Spleen (tissue), 11 donors: ENCODE data around the gene HPS4. TPM values are rescaled to one million over a fixed set of nuclear protein-coding genes. Genes with fewer than 3 reads are reported as not detected.

Experiments used
- DNase-seq: peaks from one replicate; pipeline ENCODE4 v3.0.0-alpha.2; 2020
- H3K27ac ChIP-seq, 8 donors: fragments of 200-600 bp; sonication (generic) in 7 of 8; 1 replicate in 4 of 8; 2 replicates in 4 of 8; pipeline versions ENCODE4 v1.5.0 to v1.8.0; 2016 to 2021; ENCODE audit warnings: inconsistent platforms in 4 of 8, mild to moderate bottlenecking in 4 of 8, moderate library complexity in 1 of 8
- H3K27me3 ChIP-seq, 7 donors: fragments of 200-600 bp; sonication (generic) in 6 of 7; replicated peaks in 1 of 7; 1 replicate in 4 of 7; 2 replicates in 3 of 7; pipeline versions ENCODE4 v1.5.0 to v1.8.0; 2016 to 2021; ENCODE audit warnings: inconsistent platforms in 3 of 7, mild to moderate bottlenecking in 1 of 7
- H3K36me3 ChIP-seq, 6 donors: fragments of 200-600 bp; sonication (generic) in 5 of 6; 1 replicate in 4 of 6; 2 replicates in 2 of 6; pipeline versions ENCODE4 v1.5.0 to v1.8.0; 2016 to 2021; ENCODE audit warnings: inconsistent platforms in 2 of 6
- H3K4me1 ChIP-seq, 6 donors: fragments of 200-600 bp; sonication (generic) in 5 of 6; 1 replicate in 3 of 6; 2 replicates in 3 of 6; pipeline versions ENCODE4 v1.5.0 to v1.8.0; 2016 to 2021; ENCODE audit warnings: inconsistent platforms in 3 of 6
- H3K4me3 ChIP-seq, 8 donors: fragments of 200-600 bp; sonication (generic) in 7 of 8; 1 replicate in 4 of 8; 2 replicates in 4 of 8; pipeline versions ENCODE4 v1.5.0 to v1.8.0; 2016 to 2021; ENCODE audit warnings: inconsistent platforms in 4 of 8, mild to moderate bottlenecking in 4 of 8, moderate library complexity in 2 of 8
- H3K9me3 ChIP-seq, 8 donors: fragments of 200-600 bp; sonication (generic) in 7 of 8; 1 replicate in 4 of 8; 2 replicates in 4 of 8; pipeline versions ENCODE4 v1.5.0 to v1.8.0; 2016 to 2021; ENCODE audit warnings: inconsistent platforms in 4 of 8
- CTCF ChIP-seq, 11 experiments: fragments of 200-600 bp in 7 of 11; fragments of 450-650 bp in 4 of 11; sonication (generic) in 4 of 11; IDR thresholded peaks in 8 of 11; conservative IDR thresholded peaks in 3 of 11; 1 replicate in 7 of 11; 2 replicates in 4 of 11; pipeline versions ENCODE4 v1.4.0 to v1.8.0; 2016 to 2021; ENCODE audit warnings: antibody characterized with exemption in 11 of 11, inconsistent platforms in 4 of 11, mild to moderate bottlenecking in 1 of 11
- POLR2A ChIP-seq, 3 donors: fragments of 450-650 bp; IDR thresholded peaks; one replicate each; pipeline ENCODE4 v1.5.1; 2017; ENCODE audit warnings: antibody characterized with exemption in 3 of 3, mild to moderate bottlenecking in 1 of 3
- POLR2AphosphoS5 ChIP-seq, 3 donors: sonication (generic); formaldehyde crosslinking; IDR thresholded peaks; one replicate each; pipeline ENCODE4 v1.5.1; 2017; ENCODE audit warnings: antibody characterized with exemption in 3 of 3
- WGBS, 5 donors: extraction: QIAGEN DNeasy Blood & Tissue Kit in 3 of 5; methylation state at CpG; one replicate each; pipeline versions ENCODE4 v1.1.5 to v1.1.7; 2013 to 2018; 5-methylcytosine and 5-hydroxymethylcytosine counted together
- intact Hi-C: fragments of 100-400 bp; cut with DNase I; formaldehyde crosslinking; loops from one replicate; pipeline ENCODE4 v1.15.0; 2023; ENCODE audit warnings: low total_unique reads
- polyA plus RNA-seq, 3 donors: library from polyadenylated mRNA; stranded (reverse); fragments of 200-250 nt; gene quantifications; one replicate each; pipeline ENCODE4 v1.2.1, GENCODE V29; 2013
- total RNA-seq, 7 donors: library from RNA; depleted of rRNA in 3 of 7; stranded (reverse); fragments of >200 nt in 3 of 7; fragmentation: NEBNext Ultra II Directional in 4 of 7; extraction: Animal tissue kit (Norgen Biotek cat#: 25700) in 4 of 7; gene quantifications; one replicate each; pipeline versions ENCODE4 v1.1.0 to v1.2.1, GENCODE V29; 2016 to 2021
- donor health status: healthy with polysubstance abuse.
- donor health status: DM: no; HTN: no; CAD: no; lungs with moderate emphysema.
- donor health status: DM: no; HTN: no; CAD: no.
- donor health status: Bipolar disorder and iron deficiency.
- donor health status: healthy.
- donor health status: DM: no; HTN: no; CAD: no.
- donor health status: DM: yes; HTN: yes; CAD: no.

HPS4 gene
- total and polyA plus RNA-seq, 10 donors, result 15.2 to 56.6 (median 37.5) TPM

- TF ChIP-seq CTCF (IDR thresholded peaks at IDR 0.05 in 8 of 11, conservative IDR thresholded peaks at IDR 0.05 in 3 of 11), result no peak
- TF ChIP-seq POLR2AphosphoS5 (IDR thresholded peaks at IDR 0.05), result no peak
- TF ChIP-seq POLR2A (IDR thresholded peaks at IDR 0.05), result no peak
These were observed 46.6 kb downstream of the HPS4 start for GRCh38 chr22:26436903-26437515.

GRCh38 chr22:26435327-26436093 is 48.1 kb downstream of the HPS4 start:
- no peaks in the 10 kb centered on the region for H3K9me3 ChIP-seq
- peaks cover 0 to 44% (median 7%) of the 10 kb centered on the region in 6 donors for H3K36me3 ChIP-seq
- 53 to 69% (median 59%) methylated on average over 11 of the region's 11 CpGs for WGBS, 5 donors
- H3K27me3 ChIP-seq, result no peaks in the 10 kb centered on the region
- intact Hi-C loops, result no loop called here
- TF ChIP-seq POLR2AphosphoS5 (IDR thresholded peaks at IDR 0.05), result no peak
- TF ChIP-seq CTCF (IDR thresholded peaks at IDR 0.05 in 8 of 11, conservative IDR thresholded peaks at IDR 0.05 in 3 of 11), result no peak
- TF ChIP-seq POLR2A (IDR thresholded peaks at IDR 0.05), result no peak
- DNase-seq, result no peak
- H3K4me3 ChIP-seq, result no peak overlapping the region
- H3K27ac ChIP-seq, result no peak overlapping the region
- peaks cover 6 to 61% (median 32%) of the 10 kb centered on the region in 6 donors for H3K4me1 ChIP-seq

More at GRCh38 chr22:26436903-26437515, 46.6 kb downstream of the HPS4 start:
- DNase-seq, result no peak
- Histone ChIP-seq H3K4me1 (peaks cover 4 to 46% (median 18%) of the 10 kb centered on the region in 6 donors), H3K27me3 (no peaks in the 10 kb centered on the region), H3K4me3 (no peak overlapping the region), H3K27ac (no peak overlapping the region), H3K36me3 (peaks cover 0 to 44% (median 7%) of the 10 kb centered on the region in 6 donors), H3K9me3 (no peaks in the 10 kb centered on the region)
- WGBS, 5 donors, result 67 to 80% (median 77%) methylated on average over 11 of the region's 11 CpGs
- intact Hi-C loops, result no loop called here

GRCh38 chr22:26433805-26434204 is 49.8 kb downstream of the HPS4 start:
- WGBS, 5 donors, result 91 to 99% (median 92%) methylated on average over 22 to 25 of the region's 25 CpGs
- no peaks in the 10 kb centered on the region for H3K27me3 ChIP-seq

More at GRCh38 chr22:26433805-26434204, 49.8 kb downstream of the HPS4 start:
- Histone ChIP-seq H3K9me3 (no peaks in the 10 kb centered on the region), H3K36me3 (peaks cover 0 to 44% (median 7%) of the 10 kb centered on the region in 6 donors), H3K4me3 (no peak overlapping the region), H3K4me1 (peaks cover 16 to 72% (median 43%) of the 10 kb centered on the region in 6 donors), H3K27ac (no peak overlapping the region)
- TF ChIP-seq POLR2AphosphoS5 (IDR thresholded peaks at IDR 0.05) (no peak), CTCF (IDR thresholded peaks at IDR 0.05 in 8 of 11, conservative IDR thresholded peaks at IDR 0.05 in 3 of 11) (no peak), POLR2A (IDR thresholded peaks at IDR 0.05) (no peak)
- no peak for DNase-seq
- intact Hi-C loops, result no loop called here
